Stimulated activated CD4-positive, alpha-beta T cell treated with anti-CD3 and anti-CD28 coated beads, Interleukin-4, amount 100 ng/mL, for 4 hours (primary cell): Measurements from ENCODE around the gene FAM83F.
A peak's percentile ranks its signal among the peaks of the same experiment; 100 is the strongest.
"Not testable (repeated sequence)": the region's sequence is repeated elsewhere in the genome, so short reads cannot be mapped to it uniquely, and the experiment has no call there.

Experiments used
- DNase-seq, 2 experiments: peaks; one replicate each; pipeline ENCODE4 v3.0.0-alpha.2; 2020

The FAM83F gene

GRCh38 chr22:39966470-39966869 is 28.3 kb upstream of the FAM83F start:
- DNase-seq, result no peak

DNA sequence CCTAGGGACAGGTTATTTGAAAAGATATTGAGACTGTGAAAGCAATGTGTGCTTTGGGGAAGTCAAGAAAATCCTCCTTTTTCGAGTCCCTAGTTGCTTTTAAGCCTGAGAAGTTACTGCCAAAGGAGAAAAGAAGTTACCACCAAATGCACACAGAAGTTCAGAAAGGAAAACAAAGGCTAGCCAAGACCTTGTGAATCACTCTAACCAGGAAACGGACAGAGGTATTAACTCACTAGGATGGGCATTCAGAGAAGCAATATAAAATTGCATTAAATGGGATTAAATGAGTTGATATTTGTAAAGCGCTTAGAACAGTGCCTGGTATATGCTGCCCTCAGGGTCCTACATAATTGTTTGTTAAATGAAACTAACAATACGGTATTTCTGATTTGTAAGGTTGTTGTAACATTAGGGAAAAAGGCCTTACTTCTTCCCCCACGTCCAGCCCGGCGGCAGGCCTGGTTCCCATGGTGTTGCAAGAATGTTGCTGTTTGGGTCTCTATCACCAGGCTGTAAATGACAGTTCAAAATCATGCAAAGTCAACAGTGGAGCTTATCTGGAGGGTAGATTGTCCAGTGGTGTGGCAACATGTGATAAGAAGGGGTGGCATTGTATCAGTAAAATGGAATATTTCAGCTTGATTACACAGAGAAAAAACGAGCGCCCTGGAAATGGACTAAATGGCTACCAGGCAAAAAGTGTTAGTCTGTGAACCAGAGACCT is 27.5 kb upstream of the FAM83F start:
- no peak for DNase-seq

GRCh38 chr22:39967996-39968972 is 26.5 kb upstream of the FAM83F start:
- no peak for DNase-seq

DNA sequence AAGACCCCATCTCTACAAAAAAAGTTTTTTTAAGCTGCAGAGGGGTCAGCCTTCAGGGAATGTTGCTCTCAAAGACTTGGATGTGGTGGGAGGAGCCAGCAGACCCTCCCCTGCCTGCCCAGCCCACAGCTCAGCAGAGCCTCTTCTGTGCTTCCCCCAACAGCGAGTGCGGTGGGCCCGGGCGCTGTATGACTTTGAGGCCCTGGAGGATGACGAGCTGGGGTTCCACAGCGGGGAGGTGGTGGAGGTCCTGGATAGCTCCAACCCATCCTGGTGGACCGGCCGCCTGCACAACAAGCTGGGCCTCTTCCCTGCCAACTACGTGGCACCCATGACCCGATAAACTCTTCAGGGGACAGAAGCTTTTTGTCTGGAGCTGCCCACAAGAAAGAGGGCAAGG is 24.0 kb upstream of the FAM83F start:
- DNase-seq, result no peak

DNA sequence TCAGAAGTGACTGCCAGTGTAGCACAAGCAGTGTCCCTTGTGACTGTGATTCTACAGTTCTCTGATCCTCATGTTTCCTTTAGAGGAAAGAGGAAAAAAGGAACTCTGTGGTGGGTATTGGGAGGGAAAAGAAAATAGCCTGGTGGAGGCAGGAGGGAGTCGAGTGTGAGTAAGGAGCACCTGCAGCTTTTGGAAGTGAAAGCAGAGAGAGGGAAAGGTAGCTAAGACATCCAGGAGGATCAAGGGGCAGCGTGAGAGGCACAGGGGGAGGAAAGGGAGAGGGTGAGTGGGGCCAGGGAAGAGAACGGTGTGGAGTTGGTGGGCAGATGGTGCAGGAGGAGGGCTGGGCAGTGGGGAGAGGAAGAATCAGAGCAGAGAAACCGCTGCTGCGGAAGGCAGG is 22.1 kb upstream of the FAM83F start:
- no peak for DNase-seq

DNA sequence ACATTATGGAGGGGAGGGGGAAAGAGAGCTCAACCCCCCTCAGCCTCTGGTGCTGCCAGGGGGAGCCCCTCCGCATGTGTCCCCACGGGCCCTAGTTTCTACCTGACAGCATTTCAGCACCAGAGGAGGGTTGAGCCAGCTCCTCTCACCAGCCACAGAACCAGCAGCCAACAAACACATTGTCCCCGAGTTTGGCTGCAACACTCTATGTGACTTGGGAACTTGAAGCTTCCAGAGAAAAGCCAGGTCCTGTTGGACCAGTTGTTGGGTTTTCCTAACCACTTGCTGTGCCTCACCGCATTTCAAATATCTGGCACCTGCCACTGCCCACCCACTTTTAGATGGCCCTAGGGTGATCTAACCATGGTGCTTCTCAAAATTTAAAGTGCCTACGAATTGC is 21.1 kb upstream of the FAM83F start:
- DNase-seq, result no peak

DNA sequence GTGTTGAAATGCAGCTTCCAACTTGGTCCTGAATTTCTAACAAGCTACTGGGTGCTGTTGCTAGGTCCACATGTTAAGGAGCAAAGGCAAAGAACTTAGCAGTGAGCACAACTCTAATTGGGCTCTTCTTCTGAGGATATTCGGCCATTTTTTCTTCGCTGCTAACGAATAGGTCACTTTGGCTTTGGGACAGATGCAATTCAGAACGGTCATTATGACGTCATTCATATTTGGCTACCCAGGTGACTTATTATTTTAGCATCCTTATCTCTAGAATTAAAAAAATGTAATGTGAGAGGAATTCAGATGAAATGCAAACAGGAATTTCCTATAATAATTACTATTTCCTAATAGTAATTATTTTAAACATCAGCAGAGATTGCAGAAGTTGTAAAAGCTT is 20.7 kb upstream of the FAM83F start:
- DNase-seq, result no peak

DNA sequence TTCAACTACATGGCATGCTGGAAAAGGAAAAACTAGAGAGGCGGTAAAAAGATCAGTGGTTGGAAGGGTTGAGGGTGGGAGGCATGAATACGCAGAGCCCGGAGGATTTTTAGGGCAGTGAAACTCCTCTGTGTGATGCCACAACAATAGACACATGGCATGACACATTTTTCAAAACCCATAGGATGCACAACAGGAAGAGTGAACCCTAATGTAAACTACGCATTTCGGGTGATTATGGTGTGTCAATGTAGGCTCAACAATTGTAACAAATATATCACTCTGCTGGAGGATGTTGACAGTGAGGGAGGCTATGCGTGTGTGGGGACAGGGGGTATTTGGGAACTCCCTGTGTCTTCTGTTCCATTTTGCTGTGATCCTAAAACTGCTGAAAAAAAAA is 15.7 kb upstream of the FAM83F start:
- no peak for DNase-seq

GRCh38 chr22:39979458-39979857 is 15.3 kb upstream of the FAM83F start:
- no peak for DNase-seq

- DNase-seq, result no peak
These were observed 14.2 kb upstream of the FAM83F start for GRCh38 chr22:39980596-39980995.

DNA sequence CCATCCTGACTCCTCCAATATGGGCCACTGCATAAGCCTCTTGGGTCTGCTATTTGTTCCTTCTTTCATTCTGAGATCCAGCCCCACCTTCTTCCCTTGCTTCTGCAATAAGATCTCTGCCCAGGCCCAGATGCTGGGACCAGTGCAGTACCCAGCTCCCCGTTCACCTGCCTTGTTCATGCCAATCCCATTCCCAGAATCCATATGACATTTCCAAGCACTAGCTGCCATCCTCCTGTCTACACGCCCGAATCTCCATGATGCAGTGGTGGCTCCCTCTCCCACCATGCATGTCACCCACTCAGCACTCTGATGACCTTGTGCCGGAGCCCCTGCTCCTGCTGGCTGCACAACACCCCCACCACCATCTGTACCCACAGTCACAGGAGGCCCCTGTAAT is 11.4 kb upstream of the FAM83F start:
- no peak for DNase-seq

DNA sequence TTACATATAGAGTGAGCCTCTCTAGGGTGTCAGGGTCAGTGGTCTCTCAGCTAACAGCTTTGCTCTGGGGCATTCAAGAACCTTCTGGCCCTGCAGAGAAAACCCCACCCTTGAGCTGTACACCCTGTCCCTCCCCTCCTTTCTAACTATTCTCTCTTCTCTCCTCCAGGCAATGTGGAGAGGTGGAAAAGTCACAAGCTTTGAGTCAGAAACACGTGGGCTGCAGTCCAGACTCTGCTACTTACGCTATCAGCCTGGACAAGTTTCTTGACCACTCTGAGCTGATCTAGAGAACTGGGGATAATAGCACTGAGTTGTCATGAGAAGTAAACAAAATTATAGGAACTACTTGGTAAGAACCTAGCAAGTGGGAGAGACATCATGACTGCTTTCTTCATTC is 10.7 kb upstream of the FAM83F start:
- no peak for DNase-seq

GRCh38 chr22:39984746-39985145 is 10.0 kb upstream of the FAM83F start:
- no peak for DNase-seq

GRCh38 chr22:39985383-39986035 is 9.2 kb upstream of the FAM83F start:
- DNase-seq, result no peak

GRCh38 chr22:39988386-39989114 is 6.2 kb upstream of the FAM83F start:
- no peak for DNase-seq

- DNase-seq, result no peak
These were observed 5.1 kb upstream of the FAM83F start for GRCh38 chr22:39989633-39990032.

DNA sequence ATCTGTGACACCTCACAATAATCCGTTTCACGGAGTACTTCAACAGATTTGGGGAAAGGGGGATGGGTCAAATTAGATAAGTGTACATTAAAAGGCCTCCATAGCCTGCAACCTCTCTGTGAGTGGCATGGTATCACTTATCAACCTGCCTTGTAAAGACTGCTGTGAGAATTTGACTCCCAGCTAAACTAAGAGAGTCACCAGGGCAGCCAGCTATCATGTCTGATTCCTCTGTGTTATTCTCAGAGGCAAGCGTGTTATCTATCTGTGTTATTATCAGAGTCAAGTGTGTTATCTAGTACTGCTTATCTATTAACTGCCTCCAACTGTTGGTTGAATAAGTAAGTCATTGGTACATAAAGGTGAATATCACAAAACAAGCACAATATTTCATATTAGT is 4.1 kb upstream of the FAM83F start:
- no peak for DNase-seq

DNA sequence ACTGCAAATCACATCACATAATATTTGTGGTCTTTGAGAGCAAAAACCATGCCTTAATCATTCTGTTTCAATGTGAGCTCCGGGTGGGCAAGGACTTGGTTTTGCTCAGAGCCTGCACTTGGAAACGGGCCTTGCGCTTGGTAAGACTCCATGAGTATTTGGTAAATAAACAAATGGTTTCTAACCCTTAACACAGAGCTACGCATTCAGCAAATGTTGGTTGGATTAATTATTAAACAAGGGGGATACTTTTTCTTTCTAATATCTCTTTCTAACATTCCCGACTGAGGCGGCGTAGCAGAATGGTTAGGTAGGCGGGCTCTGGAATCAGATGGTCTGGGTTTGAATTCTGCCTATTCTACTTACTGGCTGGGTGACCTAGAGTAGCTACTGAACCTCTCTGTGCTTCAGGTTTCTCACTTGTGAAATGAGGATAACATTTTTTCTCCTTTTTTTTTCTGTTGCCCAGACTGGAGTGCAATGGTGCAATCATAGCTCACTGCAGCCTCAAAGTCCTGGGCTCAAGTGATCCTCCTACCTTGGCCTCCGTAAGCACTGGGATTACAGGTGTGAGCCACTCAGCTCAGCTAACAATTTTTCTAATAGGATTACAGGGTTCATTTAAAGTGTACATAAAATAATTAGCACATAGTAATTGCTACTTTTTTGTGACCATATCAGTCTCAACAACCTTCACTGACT is 3.4 kb upstream of the FAM83F start:
- no peak for DNase-seq

- no peak for DNase-seq
These were observed 2.5 kb upstream of the FAM83F start for GRCh38 chr22:39992088-39992826.

- DNase-seq, result not testable (repeated sequence)
These were observed 1.9 kb upstream of the FAM83F start for GRCh38 chr22:39992894-39993293.

DNA sequence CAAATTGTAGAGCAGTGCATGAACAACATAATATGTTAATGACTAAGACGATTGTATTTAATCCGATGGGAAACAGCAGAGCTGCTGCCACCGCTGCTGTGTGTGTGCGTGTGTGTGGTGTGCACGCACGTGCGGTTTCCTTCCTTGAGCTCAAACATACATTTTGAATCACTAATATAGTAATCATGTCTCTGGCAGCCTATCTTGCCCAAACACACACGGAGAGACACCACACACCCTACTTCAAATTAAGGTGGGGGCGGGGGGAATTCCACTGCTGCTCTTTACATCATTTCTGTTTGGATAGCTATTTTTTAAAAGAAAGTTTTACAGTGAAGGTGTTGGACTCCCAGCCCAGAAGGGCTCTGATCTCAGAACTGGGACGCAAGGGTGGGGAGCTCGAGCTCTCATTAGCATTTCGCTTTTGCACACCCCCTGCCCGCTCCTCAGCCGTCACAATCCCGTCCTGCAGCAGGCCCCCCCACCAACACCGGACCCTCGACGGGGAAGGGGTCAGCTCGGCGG is 651 bp upstream of the FAM83F start:
- DNase-seq, result peak; percentile 32 to 76
